Large intestine (tissue), 3 donors: ENCODE measurements around the gene UBL3. TPM values are rescaled to one million over a fixed set of nuclear protein-coding genes. Genes with fewer than 3 reads are reported as not detected.

Experiments used
- DNase-seq, 2 donors: peaks; one replicate each; pipeline versions ENCODE4 v3.0.0 to v3.0.0-alpha.2; 2013
- H3K27ac ChIP-seq: one replicate; pipeline ENCODE4 v1.5.1; 2013; ENCODE audit warnings: low read length
- H3K27me3 ChIP-seq: 2 replicates; pipeline ENCODE4 v1.6.1; 2013; ENCODE audit warnings: low read length; ENCODE audit not compliant: control insufficient read depth, insufficient read depth
- H3K36me3 ChIP-seq: 2 replicates; pipeline ENCODE4 v1.6.1; 2013; ENCODE audit warnings: low read length; ENCODE audit not compliant: control insufficient read depth, insufficient read depth
- H3K4me1 ChIP-seq: one replicate; pipeline ENCODE4 v1.6.1; 2013; ENCODE audit warnings: low read length; ENCODE audit not compliant: control insufficient read depth, insufficient read depth
- H3K4me3 ChIP-seq: one replicate; pipeline ENCODE4 v1.5.1; 2013; ENCODE audit warnings: low read length
- H3K9me3 ChIP-seq: one replicate; pipeline ENCODE4 v1.6.1; 2013; ENCODE audit warnings: mild to moderate bottlenecking, low read depth, low read length, moderate library complexity; ENCODE audit not compliant: control insufficient read depth
- WGBS: methylation state at CpG from one replicate; pipeline ENCODE4 v1.1.5; 2013; ENCODE audit warnings: low lambda C conversion rate; ENCODE audit not compliant: insufficient coverage; 5-methylcytosine and 5-hydroxymethylcytosine counted together
- polyA plus RNA-seq: library from polyadenylated mRNA; unstranded; fragments of 120-200 nt; gene quantifications from one replicate; pipeline ENCODE4 v1.2.1, GENCODE V29; 2013

The UBL3 gene
- polyA plus RNA-seq, 1 donor, result 36.4 TPM

DNA sequence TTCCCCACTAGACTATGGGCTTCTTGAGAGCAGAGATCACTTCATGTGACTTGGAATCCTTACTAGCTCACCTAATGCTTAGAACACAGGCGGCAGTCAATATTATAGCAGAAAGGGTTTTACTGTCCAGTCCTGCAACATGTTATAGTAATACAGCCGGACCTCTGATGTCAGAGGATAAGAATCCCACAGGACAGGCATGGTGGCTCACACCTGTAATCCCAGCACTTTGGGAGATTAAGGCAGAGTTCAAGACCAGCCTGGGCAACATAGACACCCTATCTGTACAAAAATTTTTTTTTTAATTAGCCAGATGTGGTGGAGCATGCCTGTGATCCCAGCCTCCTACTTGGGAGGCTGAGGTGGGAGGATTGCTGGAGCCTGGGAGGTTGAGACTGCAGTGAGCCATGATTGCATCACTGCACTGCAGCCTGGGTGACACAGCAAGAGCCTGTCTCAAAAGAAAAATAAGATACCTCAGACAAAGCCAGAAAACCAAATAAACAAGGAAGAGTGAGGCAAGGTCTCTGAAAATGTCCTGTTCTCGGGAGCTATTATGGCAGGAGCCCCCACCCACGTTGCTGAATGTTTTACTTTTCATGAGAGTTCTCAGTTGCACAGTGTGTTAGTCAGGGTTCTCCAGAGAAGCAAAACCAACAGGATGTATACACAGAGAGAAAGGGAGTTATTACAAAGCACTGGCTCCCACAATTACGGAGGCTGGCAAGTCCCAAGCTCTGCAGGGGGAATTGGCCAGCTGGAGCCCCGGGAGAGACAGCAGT, 100.8 kb downstream of the UBL3 start:
- no peaks in the 10 kb centered on the region for H3K9me3 ChIP-seq
- no peak for DNase-seq
- no peaks in the 10 kb centered on the region for H3K4me1 ChIP-seq
- no peak overlapping the region for H3K27ac ChIP-seq
- H3K27me3 ChIP-seq, result no peaks in the 10 kb centered on the region
- no peaks in the 10 kb centered on the region for H3K36me3 ChIP-seq
- no CpG with 5 or more reads among the region's 6 CpGs for WGBS
- H3K4me3 ChIP-seq, result no peak overlapping the region

DNA sequence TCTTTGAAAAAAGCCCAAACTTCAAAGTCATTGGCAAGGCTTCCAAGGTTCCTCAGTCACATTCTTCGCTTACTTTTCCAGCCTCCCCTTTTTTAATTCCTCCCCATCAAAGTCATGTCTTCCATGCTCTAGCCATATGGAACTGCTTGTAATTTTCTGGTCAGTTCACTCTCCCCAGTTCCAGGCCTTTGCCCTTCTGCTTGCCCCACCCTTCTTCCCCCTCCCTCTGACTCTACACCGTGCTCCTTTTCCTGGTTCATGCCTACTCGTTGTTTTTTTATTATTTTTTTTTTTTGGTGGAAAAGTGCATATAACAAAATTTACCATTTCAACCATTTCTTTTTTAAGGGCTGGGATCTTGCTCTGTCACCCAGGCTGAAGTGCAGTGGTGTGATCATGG, 102.3 kb downstream of the UBL3 start:
- Histone ChIP-seq H3K27me3 (no peaks in the 10 kb centered on the region), H3K4me3 (no peak overlapping the region), H3K9me3 (no peaks in the 10 kb centered on the region), H3K4me1 (no peaks in the 10 kb centered on the region), H3K36me3 (no peaks in the 10 kb centered on the region), H3K27ac (no peak overlapping the region)
- DNase-seq, result no peak
- WGBS, result 100% methylated on average over 1 of the region's 3 CpGs

DNA sequence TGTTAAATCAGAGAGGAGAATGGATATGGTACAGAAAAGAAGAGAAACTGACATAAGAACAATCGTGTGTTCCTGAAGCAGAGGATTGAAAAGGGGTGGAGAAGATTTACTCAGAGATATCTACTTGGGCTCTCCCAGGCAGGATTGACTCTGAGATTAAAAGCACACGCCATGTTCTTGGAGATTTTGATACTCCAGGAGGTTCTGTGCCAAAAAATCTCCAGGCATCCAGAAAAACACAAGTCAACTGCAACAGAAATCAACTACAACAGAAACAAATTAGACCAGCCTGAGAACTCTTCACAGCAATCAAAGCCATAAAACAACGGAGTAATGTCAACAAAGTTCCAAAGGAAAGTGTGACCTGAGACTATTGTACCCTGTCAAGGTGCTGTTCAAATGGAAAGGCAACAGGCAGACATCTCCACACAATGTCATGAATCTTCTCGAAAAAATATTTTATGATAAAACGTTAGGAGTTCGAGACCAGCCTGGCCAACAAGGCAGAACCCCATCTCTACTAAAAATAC, 104.2 kb downstream of the UBL3 start:
- peak; percentile 14 to 61 for DNase-seq
- Histone ChIP-seq H3K36me3 (no peaks in the 10 kb centered on the region), H3K4me3 (no peak overlapping the region), H3K27me3 (no peaks in the 10 kb centered on the region), H3K9me3 (no peaks in the 10 kb centered on the region), H3K4me1 (no peaks in the 10 kb centered on the region), H3K27ac (no peak overlapping the region)
- WGBS, result 0% methylated on average over 1 of the region's 6 CpGs

DNA sequence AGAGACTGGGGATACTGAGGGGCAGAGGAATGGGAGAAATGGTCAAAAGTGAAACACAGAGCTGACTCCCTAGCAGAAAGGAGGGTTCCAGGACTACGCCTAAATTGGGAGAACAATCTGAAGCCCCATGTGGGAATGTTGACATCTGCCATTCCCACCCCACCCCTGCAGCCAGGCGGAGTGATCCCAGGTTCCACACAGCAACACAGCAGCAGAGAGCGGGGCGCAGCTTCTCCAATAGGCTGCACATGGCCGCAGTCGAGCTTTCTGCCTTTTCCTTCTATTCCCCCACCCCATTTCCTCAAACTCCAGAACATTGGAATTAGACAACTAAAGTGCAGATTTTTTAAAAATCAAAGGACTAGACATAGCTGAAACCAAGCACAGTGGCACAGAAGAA, 104.7 kb downstream of the UBL3 start:
- no CpG with 5 or more reads among the region's 6 CpGs for WGBS
- Histone ChIP-seq H3K9me3 (no peaks in the 10 kb centered on the region), H3K36me3 (no peaks in the 10 kb centered on the region), H3K27me3 (no peaks in the 10 kb centered on the region), H3K27ac (no peak overlapping the region), H3K4me3 (no peak overlapping the region), H3K4me1 (no peaks in the 10 kb centered on the region)
- DNase-seq, result no peak

DNA sequence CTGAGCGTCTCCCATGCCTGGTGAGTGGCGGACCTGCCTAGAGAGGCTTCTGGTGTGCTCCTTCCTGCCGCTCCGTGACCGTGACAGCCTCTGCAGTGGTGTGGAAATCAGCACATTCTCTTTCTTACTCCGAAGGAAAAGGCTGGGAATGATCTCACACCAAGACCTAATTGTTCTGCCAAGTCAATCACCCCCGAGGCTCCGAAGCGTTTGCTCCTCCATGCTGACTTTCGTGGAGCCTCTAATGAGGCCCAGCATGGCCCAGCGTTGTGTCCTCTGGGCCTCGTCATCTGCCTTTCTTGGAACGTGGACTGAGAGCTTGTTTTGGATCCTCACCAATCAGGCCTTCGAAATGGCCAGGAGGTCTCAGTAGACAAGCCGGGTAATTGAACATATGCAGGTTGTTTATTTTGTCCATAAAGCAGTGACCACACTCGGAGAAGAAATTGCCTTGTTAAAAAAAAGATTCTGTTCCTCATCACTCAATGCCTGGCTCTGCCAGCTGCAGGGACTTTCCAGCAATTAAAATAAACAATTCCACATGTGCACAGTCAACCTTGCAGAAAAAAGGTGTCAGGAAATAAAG, 107.1 kb downstream of the UBL3 start:
- Histone ChIP-seq H3K27ac (no peak overlapping the region), H3K27me3 (no peaks in the 10 kb centered on the region), H3K4me1 (no peaks in the 10 kb centered on the region), H3K9me3 (no peaks in the 10 kb centered on the region), H3K4me3 (no peak overlapping the region), H3K36me3 (no peaks in the 10 kb centered on the region)
- no peak for DNase-seq
- WGBS, result no CpG with 5 or more reads among the region's 16 CpGs

DNA sequence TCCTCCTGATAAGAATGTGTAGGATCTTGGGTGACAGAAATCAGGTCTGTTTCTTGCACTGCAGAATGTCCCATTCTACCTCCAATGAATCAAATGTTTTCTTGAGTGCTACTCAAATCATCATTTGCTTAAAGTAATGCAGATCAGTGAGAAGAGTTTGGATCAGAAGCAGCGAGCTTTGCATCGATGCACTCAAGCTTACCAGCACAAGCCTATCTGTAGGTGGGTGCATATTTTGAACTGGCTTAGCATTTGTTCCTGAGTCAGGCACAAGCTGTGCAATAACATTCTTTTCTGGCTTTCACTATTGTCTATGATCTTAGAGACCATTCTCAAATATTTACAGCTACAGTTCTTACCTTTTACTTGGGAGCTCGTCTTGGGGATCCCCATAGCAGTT, 109.5 kb downstream of the UBL3 start:
- DNase-seq, result no peak
- no peaks in the 10 kb centered on the region for H3K9me3 ChIP-seq
- peaks cover under 1% of the 10 kb centered on the region for H3K27me3 ChIP-seq
- no peaks in the 10 kb centered on the region for H3K4me1 ChIP-seq
- no peak overlapping the region for H3K27ac ChIP-seq
- 100% methylated on average over 2 of the region's 3 CpGs for WGBS
- H3K36me3 ChIP-seq, result no peaks in the 10 kb centered on the region
- H3K4me3 ChIP-seq, result no peak overlapping the region

DNA sequence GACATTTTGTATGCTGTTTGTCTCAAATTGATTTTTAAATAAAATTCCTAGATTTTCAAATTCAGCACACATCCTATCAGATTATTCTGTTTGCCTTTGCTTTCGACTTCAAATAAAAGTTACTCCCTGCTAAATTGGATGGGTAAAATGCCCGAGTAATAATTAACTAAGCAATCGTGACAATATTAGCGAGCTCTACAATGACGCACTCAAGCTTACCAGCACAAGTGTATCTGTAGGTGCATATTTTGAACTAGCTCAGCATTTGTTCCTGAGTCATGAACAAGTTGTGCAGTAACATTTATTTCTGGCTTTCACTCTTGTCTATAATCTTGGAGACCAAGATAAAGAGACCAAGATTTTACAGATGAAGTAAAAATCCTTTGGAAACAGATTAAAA, 113.4 kb downstream of the UBL3 start:
- Histone ChIP-seq H3K4me3 (no peak overlapping the region), H3K27ac (no peak overlapping the region), H3K27me3 (peaks cover 10% of the 10 kb centered on the region), H3K9me3 (no peaks in the 10 kb centered on the region), H3K36me3 (no peaks in the 10 kb centered on the region), H3K4me1 (no peaks in the 10 kb centered on the region)
- WGBS, result no CpG with 5 or more reads among the region's 5 CpGs
- DNase-seq, result peak in 1 of 2 donors; percentile 61

DNA sequence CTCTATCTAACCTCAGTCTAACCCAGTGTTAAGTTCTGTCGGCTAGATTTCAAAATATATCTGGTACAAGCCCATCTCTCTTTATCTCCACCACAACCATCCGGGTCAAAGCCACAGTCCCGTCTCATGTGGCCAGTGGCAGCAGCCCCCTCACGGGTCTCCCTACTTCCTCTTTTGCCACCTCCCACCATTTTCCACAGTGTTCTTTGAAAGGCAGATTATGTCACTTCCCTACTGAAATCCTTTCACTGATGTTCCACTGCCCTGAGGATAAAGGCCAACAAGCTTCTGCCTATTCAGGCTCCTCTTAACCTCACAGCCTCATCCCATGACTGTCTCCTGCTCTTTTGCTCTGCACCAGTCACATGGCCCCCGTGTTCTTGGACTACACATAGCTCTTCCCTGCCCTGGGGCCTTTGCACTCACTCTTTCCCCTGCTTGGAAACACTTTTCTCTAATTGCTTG, 117.2 kb downstream of the UBL3 start:
- Histone ChIP-seq H3K4me1 (no peaks in the 10 kb centered on the region), H3K27me3 (peaks cover 31% of the 10 kb centered on the region), H3K27ac (no peak overlapping the region), H3K36me3 (no peaks in the 10 kb centered on the region), H3K9me3 (no peaks in the 10 kb centered on the region), H3K4me3 (no peak overlapping the region)
- 20% methylated on average over 1 of the region's 5 CpGs for WGBS
- peak; percentile 64 to 81 for DNase-seq

DNA sequence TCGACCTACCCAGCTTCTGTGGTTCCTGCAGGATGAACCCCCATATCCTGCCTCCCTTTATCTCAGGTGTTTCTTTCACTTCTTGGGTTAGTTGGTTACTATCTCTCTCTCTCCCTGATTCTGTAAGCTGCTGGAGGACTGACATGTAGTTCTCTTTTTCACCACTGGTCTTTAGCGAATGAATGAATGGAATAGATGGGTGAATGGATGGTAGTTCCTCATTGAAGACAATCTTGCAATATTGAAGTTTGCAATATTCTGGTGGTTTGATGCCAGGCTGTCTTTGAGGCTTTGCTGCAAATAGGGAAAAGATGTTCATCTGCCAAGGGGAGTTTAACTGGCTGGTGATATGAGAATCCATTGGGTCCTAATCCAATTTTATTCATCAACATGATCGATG, 120.2 kb downstream of the UBL3 start:
- Histone ChIP-seq H3K27me3 (peaks cover 29% of the 10 kb centered on the region), H3K27ac (no peak overlapping the region), H3K36me3 (no peaks in the 10 kb centered on the region), H3K4me1 (no peaks in the 10 kb centered on the region), H3K4me3 (no peak overlapping the region), H3K9me3 (no peaks in the 10 kb centered on the region)
- DNase-seq, result no peak
- 67% methylated on average over 1 of the region's 3 CpGs for WGBS

DNA sequence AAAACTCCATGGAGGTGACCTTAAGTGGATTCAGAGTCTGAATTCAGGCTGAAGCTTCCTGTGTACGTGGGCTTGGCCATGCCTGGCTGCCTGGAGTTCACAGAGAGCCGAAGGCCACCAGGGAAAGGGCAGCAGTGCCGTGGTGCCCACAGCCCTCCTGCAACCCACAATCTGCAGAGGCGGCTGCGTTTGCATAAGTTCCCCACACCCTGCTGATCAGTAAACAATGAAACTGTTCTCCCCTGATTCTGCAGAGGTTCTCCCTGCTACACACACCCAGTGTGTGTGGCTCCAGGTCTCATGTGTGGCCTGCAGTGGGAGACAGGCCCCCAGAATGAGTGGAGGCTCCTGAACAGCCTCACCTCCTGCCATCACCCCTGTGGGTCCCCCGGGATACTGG, 128.0 kb downstream of the UBL3 start:
- no CpG with 5 or more reads among the region's 6 CpGs for WGBS

More for the DNA sequence above, 128.0 kb downstream of the UBL3 start:
- Histone ChIP-seq H3K9me3 (no peaks in the 10 kb centered on the region), H3K27me3 (no peaks in the 10 kb centered on the region), H3K4me3 (no peak overlapping the region), H3K27ac (no peak overlapping the region), H3K4me1 (no peaks in the 10 kb centered on the region), H3K36me3 (no peaks in the 10 kb centered on the region)
- no peak for DNase-seq
